Urinary bladder (tissue), 4 donors: ENCODE results near the gene VPS4A. TPM values are rescaled to one million over a fixed set of nuclear protein-coding genes. Genes with fewer than 3 reads are reported as not detected.
"Not testable (repeated sequence)": the region's sequence is repeated elsewhere in the genome, so short reads cannot be mapped to it uniquely, and the experiment has no call there.

ENCODE experiments used
- DNase-seq: peaks from one replicate; pipeline ENCODE4 v3.0.0-alpha.2; 2015; ENCODE audit errors: extremely low spot score
- H3K27ac ChIP-seq: one replicate; pipeline ENCODE4 v1.5.1; 2013; ENCODE audit warnings: low read depth, mild to moderate bottlenecking, moderate library complexity
- H3K36me3 ChIP-seq: one replicate; pipeline ENCODE4 v1.6.1; 2013; ENCODE audit warnings: mild to moderate bottlenecking, moderate library complexity; ENCODE audit not compliant: insufficient read depth
- H3K4me1 ChIP-seq: one replicate; pipeline ENCODE4 v1.6.1; 2013; ENCODE audit warnings: mild to moderate bottlenecking, moderate library complexity; ENCODE audit not compliant: insufficient read depth
- H3K4me3 ChIP-seq: one replicate; pipeline ENCODE4 v1.5.1; 2013; ENCODE audit warnings: low read depth, low read length
- WGBS: extraction: QIAGEN DNeasy Blood & Tissue Kit; methylation state at CpG from one replicate; pipeline ENCODE4 v1.1.7; 2013; 5-methylcytosine and 5-hydroxymethylcytosine counted together
- polyA plus RNA-seq: library from polyadenylated mRNA; stranded (reverse); fragments of 200-250 nt; gene quantifications from one replicate; pipeline ENCODE4 v1.2.3, GENCODE V29; 2013
- total RNA-seq: library from RNA; depleted of rRNA; stranded (reverse); fragments of >200 nt; gene quantifications from one replicate; pipeline ENCODE4 v1.2.3, GENCODE V29; 2014
- donor health status: healthy with polysubstance abuse.
- donor health status: healthy.

The VPS4A gene
- total and polyA plus RNA-seq, 2 donors: 15.7 to 36.7 TPM

GRCh38 chr16:69291657-69292056, 19.5 kb upstream of the VPS4A start:
- H3K36me3 ChIP-seq, H3K27ac ChIP-seq, H3K4me1 ChIP-seq, H3K4me3 ChIP-seq, DNase-seq: not testable (repeated sequence)
- 94% methylated on average over 9 of the region's 9 CpGs for WGBS

- Histone ChIP-seq H3K36me3 (no peaks in the 10 kb centered on the region), H3K27ac (no peak overlapping the region)
- 80% methylated on average over 3 of the region's 3 CpGs for WGBS
Measured at GRCh38 chr16:69293401-69293800, 17.7 kb upstream of the VPS4A start.

DNA sequence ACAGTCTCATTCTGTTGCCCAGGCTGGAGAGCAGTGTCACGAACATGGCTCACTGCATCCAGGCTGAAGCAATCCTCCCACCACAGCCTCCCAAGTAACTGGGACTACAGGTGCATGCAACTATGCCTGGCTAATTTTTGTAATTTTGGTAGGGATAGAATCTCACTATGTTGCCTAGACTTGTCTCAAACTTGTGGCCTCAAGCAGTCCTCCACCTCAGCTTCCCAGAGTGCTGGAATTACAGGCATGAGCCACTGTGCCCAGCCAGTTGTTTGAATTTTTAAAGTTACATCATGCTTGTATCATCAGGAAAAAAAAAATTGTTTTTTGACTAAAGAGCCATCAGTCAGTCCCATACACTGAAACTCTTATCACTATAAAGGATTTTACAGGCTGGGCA, 17.1 kb upstream of the VPS4A start:
- Histone ChIP-seq H3K4me1 (no peaks in the 10 kb centered on the region), H3K4me3 (no peak overlapping the region), H3K36me3 (no peaks in the 10 kb centered on the region), H3K27ac (no peak overlapping the region)
- no peak for DNase-seq
- WGBS: 97% methylated on average over 1 of the region's 1 CpG

More at GRCh38 chr16:69293401-69293800, 17.7 kb upstream of the VPS4A start:
- Histone ChIP-seq H3K4me1 (no peaks in the 10 kb centered on the region), H3K4me3 (no peak overlapping the region)
- DNase-seq: no peak

DNA sequence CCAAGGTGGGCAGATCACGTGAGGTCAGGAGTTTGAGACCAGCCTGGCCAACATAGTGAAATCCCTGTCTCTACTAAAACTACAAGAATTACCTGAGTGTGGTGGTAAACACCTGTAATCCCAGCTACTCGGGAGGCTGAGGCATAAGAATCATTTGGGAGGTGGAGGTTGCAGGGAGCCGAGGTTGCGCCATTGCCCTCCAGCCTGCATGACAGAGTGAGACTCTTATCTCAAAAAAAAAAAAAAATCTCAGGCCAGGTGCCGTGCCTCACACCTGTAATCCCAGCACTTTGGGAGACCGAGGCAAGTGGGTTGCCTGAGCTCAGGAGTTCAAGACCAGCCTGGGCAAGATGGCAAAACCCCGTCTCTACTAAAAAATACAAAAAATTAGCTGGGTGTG, 14.4 kb upstream of the VPS4A start:
- H3K4me3 ChIP-seq, DNase-seq, H3K4me1 ChIP-seq, H3K36me3 ChIP-seq, H3K27ac ChIP-seq: not testable (repeated sequence)
- 97% methylated on average over 7 of the region's 7 CpGs for WGBS

- no peaks in the 10 kb centered on the region for H3K4me1 ChIP-seq
- WGBS: 99% methylated on average over 4 of the region's 4 CpGs
- no peak overlapping the region for H3K27ac ChIP-seq
- no peak for DNase-seq
- H3K4me3 ChIP-seq: no peak overlapping the region
- peaks cover 3% of the 10 kb centered on the region for H3K36me3 ChIP-seq
Measured at GRCh38 chr16:69298261-69298660, 12.9 kb upstream of the VPS4A start.

- peaks cover 3% of the 10 kb centered on the region for H3K36me3 ChIP-seq
- H3K27ac ChIP-seq: no peak overlapping the region
- no peak for DNase-seq
- no peaks in the 10 kb centered on the region for H3K4me1 ChIP-seq
- H3K4me3 ChIP-seq: no peak overlapping the region
- 51% methylated on average over 1 of the region's 1 CpG for WGBS
Measured at GRCh38 chr16:69301187-69301586, 10.0 kb upstream of the VPS4A start.

DNA sequence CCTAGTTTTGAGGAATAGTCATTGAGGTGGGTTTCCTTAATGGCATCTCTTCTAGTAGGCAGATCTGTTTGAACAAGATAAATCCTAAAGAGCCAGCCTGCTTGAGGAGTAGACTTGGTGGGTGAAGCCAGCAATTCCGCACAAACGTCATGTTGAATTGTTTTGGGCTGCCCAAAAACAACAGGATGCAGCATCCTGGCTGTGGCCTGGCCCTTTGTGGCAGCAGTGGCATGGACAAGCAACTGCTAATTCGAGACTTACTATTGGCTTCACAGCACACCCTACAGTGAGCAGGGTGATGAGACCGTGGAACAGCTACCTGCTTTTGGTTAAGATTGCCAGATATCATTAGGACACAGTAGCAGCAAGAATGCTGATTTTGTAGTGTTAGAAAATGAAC, 9.3 kb upstream of the VPS4A start:
- Histone ChIP-seq H3K27ac (no peak overlapping the region), H3K4me1 (no peaks in the 10 kb centered on the region), H3K4me3 (no peak overlapping the region), H3K36me3 (peaks cover 3% of the 10 kb centered on the region)
- WGBS: 88% methylated on average over 4 of the region's 4 CpGs
- no peak for DNase-seq

GRCh38 chr16:69302301-69302700, 8.8 kb upstream of the VPS4A start:
- WGBS: 94% methylated on average over 4 of the region's 4 CpGs
- Histone ChIP-seq H3K4me3 (no peak overlapping the region), H3K36me3 (peaks cover 3% of the 10 kb centered on the region), H3K4me1 (no peaks in the 10 kb centered on the region), H3K27ac (no peak overlapping the region)
- no peak for DNase-seq

DNA sequence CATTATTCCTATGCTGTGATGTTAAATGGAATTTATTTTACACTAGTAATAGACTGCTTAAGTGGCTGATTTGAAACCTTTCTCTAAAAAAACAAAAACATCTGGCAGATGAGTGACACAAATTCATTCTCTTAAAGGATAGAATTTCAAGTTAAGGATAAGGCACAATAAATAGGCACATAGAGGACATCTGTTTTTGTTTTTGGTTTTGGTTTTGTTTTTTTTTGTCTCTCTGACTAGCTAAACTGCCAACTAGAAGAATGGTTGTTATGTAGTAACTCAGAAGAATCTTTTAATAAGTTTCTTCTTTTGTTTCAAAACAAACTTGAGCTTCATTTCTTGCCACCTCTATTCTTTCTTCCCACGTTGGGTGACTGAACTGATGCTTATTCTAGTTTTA, 5.1 kb upstream of the VPS4A start:
- Histone ChIP-seq H3K36me3 (peaks cover 3% of the 10 kb centered on the region), H3K4me3 (no peak overlapping the region), H3K4me1 (no peaks in the 10 kb centered on the region), H3K27ac (no peak overlapping the region)
- no peak for DNase-seq
- 79% methylated on average over 1 of the region's 1 CpG for WGBS

GRCh38 chr16:69307091-69307490, 4.1 kb upstream of the VPS4A start:
- Histone ChIP-seq H3K27ac (no peak overlapping the region), H3K4me1 (no peaks in the 10 kb centered on the region), H3K36me3 (peaks cover 3% of the 10 kb centered on the region), H3K4me3 (no peak overlapping the region)
- WGBS: 67% methylated on average over 1 of the region's 1 CpG
- DNase-seq: no peak

GRCh38 chr16:69307856-69308255, 3.3 kb upstream of the VPS4A start:
- 89% methylated on average over 2 of the region's 2 CpGs for WGBS
- DNase-seq: no peak
- Histone ChIP-seq H3K36me3 (no peaks in the 10 kb centered on the region), H3K4me1 (no peaks in the 10 kb centered on the region), H3K4me3 (no peak overlapping the region), H3K27ac (no peak overlapping the region)

DNA sequence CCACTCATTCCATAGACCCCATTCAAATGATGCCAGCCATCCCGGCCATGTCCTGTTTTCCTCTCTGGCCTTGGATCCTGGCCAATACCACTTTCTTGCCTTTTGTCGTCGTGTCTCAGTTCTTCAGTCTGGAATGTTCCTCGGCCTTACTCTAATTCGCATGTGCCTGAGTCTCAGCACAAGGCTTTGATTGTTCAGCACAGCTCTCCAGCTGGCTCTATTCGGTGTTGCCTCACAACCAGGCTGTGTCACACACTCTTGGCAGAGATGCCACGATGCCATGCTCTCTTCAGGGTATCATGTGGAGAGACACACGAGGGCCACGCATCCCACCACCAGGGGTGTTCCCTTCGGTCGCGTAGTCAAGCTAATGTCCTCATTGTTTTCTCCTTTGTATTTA, 1.8 kb upstream of the VPS4A start:
- Histone ChIP-seq H3K27ac (no peak overlapping the region), H3K4me1 (no peaks in the 10 kb centered on the region), H3K36me3 (no peaks in the 10 kb centered on the region), H3K4me3 (no peak overlapping the region)
- DNase-seq: no peak
- WGBS: 83% methylated on average over 12 of the region's 12 CpGs

DNA sequence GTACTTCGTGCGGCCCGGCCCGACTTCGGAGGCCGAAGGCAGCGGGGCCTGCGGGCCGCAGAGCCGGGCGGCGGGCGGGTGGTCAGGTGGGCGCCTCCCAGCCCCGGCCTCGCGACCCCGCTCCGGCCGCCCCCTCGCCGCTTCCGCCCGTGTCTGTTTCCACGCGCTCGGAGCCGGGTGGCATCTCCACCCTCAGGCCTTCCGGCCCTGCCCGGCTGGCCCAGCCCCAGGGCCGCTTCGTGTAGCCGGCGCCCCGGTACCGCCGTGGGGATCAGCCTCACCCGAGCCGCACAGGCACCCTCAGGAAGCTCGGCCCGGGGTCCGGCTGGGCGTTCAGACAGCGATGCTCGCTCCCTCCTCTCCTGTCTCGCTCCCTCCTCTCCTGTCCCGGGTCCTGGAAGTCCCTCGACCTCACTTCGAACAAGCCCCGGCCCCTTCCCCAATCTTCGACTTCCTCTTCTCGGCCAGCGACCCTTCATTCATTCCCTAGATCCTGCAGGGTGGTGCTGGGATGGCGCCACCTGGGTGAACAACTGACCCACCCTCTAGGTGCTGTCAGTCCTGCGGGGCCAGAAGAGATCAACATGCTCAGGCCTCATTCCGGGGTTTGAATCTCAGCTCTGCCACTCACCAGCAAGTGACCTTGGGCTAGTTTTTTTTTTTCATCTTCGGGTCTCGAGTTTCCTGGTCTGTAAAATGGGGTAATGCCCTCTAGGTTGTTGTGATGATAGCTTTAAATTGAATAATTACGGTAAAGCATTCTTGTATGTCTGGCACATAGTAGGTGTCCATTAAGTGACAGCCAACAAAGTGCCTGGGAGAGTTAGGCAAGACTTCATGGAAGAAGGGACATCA, 610 bp downstream of the VPS4A start:
- peak overlapping the region; percentile 86 for H3K4me3 ChIP-seq
- WGBS: 2% methylated on average over 59 of the region's 59 CpGs
- peaks cover under 1% of the 10 kb centered on the region for H3K36me3 ChIP-seq
- peak overlapping the region; percentile 91 for H3K27ac ChIP-seq
- no peaks in the 10 kb centered on the region for H3K4me1 ChIP-seq
- no peak for DNase-seq

GRCh38 chr16:69313469-69313868, 2.3 kb downstream of the VPS4A start:
- Histone ChIP-seq H3K4me3 (no peak overlapping the region), H3K4me1 (no peaks in the 10 kb centered on the region), H3K27ac (no peak overlapping the region), H3K36me3 (peaks cover 3% of the 10 kb centered on the region)
- no peak for DNase-seq
- 95% methylated on average over 5 of the region's 5 CpGs for WGBS
